Liver (tissue), 9 donors: Measurements from ENCODE around the gene TNS3. TPM values are rescaled to one million over a fixed set of nuclear protein-coding genes. Genes with fewer than 3 reads are reported as not detected.
A peak's percentile ranks its signal among the peaks of the same experiment; 100 is the strongest.

Experiments
- DNase-seq: peaks from one replicate; pipeline ENCODE4 v3.0.0-alpha.2; 2017; ENCODE audit warnings: low spot score
- H3K27ac ChIP-seq, 2 donors: one replicate each; pipeline ENCODE4 v1.7.0; 2013; ENCODE audit warnings: inconsistent platforms in 2 of 2, low read length in 2 of 2, control low read depth in 1 of 2, low read depth in 1 of 2, mild to moderate bottlenecking in 1 of 2
- H3K27me3 ChIP-seq, 4 donors: one replicate each; pipeline versions ENCODE4 v1.6.1 to v1.7.0; 2013; ENCODE audit warnings: low read length in 3 of 4, inconsistent platforms in 1 of 4, mild to moderate bottlenecking in 1 of 4, moderate library complexity in 1 of 4; ENCODE audit not compliant: control insufficient read depth in 4 of 4, insufficient read depth in 4 of 4
- H3K36me3 ChIP-seq, 4 donors: one replicate each; pipeline versions ENCODE4 v1.6.1 to v1.7.0; 2013; ENCODE audit warnings: low read length in 3 of 4, mild to moderate bottlenecking in 3 of 4, low read depth in 1 of 4, moderate library complexity in 1 of 4; ENCODE audit not compliant: control insufficient read depth in 4 of 4, insufficient read depth in 3 of 4
- H3K4me1 ChIP-seq, 4 donors: one replicate each; pipeline versions ENCODE4 v1.6.1 to v1.7.0; 2013; ENCODE audit warnings: low read length in 3 of 4, mild to moderate bottlenecking in 3 of 4, moderate library complexity in 1 of 4; ENCODE audit not compliant: control insufficient read depth in 4 of 4, insufficient read depth in 4 of 4
- H3K4me3 ChIP-seq, 3 donors: one replicate each; pipeline versions ENCODE4 v1.6.1 to v1.7.0; 2013; ENCODE audit warnings: low read length in 3 of 3, control low read depth in 1 of 3, low read depth in 1 of 3, mild to moderate bottlenecking in 1 of 3
- H3K9ac ChIP-seq, 2 donors: one replicate each; pipeline ENCODE4 v1.7.0; 2013; ENCODE audit warnings: low read length in 2 of 2, mild to moderate bottlenecking in 2 of 2, moderate library complexity in 2 of 2, control low read depth in 1 of 2, low read depth in 1 of 2
- H3K9me3 ChIP-seq, 4 donors: one replicate each; pipeline versions ENCODE4 v1.6.1 to v1.7.0; 2013; ENCODE audit warnings: low read length in 3 of 4; ENCODE audit not compliant: control insufficient read depth in 4 of 4
- ATF3 ChIP-seq: IDR thresholded peaks from 2 replicates; pipeline ENCODE4 v1.6.1; 2016; ENCODE audit warnings: antibody characterized with exemption
- FOXA2 ChIP-seq: IDR thresholded peaks from 2 replicates; pipeline ENCODE4 v1.6.1; 2016; ENCODE audit warnings: antibody characterized with exemption
- GABPA ChIP-seq, 2 donors: IDR thresholded peaks in 1 of 2; conservative IDR thresholded peaks in 1 of 2; 2 replicates each; pipeline ENCODE4 v1.6.1; 2016; ENCODE audit warnings: antibody characterized with exemption in 2 of 2, mild to moderate bottlenecking in 1 of 2, moderate library complexity in 1 of 2
- HNF4G ChIP-seq: IDR thresholded peaks from 2 replicates; pipeline ENCODE4 v1.6.1; 2016; ENCODE audit warnings: antibody characterized with exemption
- JUND ChIP-seq, 2 donors: IDR thresholded peaks; 2 replicates each; pipeline ENCODE4 v1.6.1; 2016; ENCODE audit warnings: antibody characterized with exemption in 2 of 2
- MAX ChIP-seq: IDR thresholded peaks from 2 replicates; pipeline ENCODE4 v1.6.1; 2016; ENCODE audit warnings: antibody characterized with exemption
- NR2F2 ChIP-seq: IDR thresholded peaks from 2 replicates; pipeline ENCODE4 v1.6.1; 2016; ENCODE audit warnings: antibody characterized with exemption
- RAD21 ChIP-seq, 2 donors: IDR thresholded peaks; 2 replicates each; pipeline ENCODE4 v1.6.1; 2016; ENCODE audit warnings: antibody characterized with exemption in 2 of 2, mild to moderate bottlenecking in 2 of 2
- SP1 ChIP-seq: IDR thresholded peaks from 2 replicates; pipeline ENCODE4 v1.6.1; 2018; ENCODE audit warnings: antibody characterized with exemption, mild to moderate bottlenecking
- TAF1 ChIP-seq: conservative IDR thresholded peaks from 2 replicates; pipeline ENCODE4 v1.6.1; 2016; ENCODE audit warnings: antibody characterized with exemption, mild to moderate bottlenecking
- YY1 ChIP-seq: IDR thresholded peaks from 2 replicates; pipeline ENCODE4 v1.6.1; 2016; ENCODE audit warnings: antibody characterized with exemption, mild to moderate bottlenecking
- ZBTB33 ChIP-seq: IDR thresholded peaks from 2 replicates; pipeline ENCODE4 v1.6.1; 2016; ENCODE audit warnings: antibody characterized with exemption
- WGBS: extraction: QIAGEN DNeasy Blood & Tissue Kit; methylation state at CpG from one replicate; pipeline ENCODE4 v1.1.7; 2013; 5-methylcytosine and 5-hydroxymethylcytosine counted together
- polyA plus RNA-seq, 2 donors: library from polyadenylated mRNA; stranded (reverse) in 1 of 2; unstranded in 1 of 2; fragments of 200-250 nt in 1 of 2; fragments of >200 nt in 1 of 2; fragmentation: Nextera tagmentation in 1 of 2; extraction: Ambion mirVana in 1 of 2; gene quantifications; one replicate each; pipeline versions ENCODE4 v1.2.1 to v1.2.3, GENCODE V29; 2013 to 2015
- total RNA-seq, 2 donors: library from RNA; depleted of rRNA; stranded (reverse); fragments of >200 nt; gene quantifications; one replicate each; pipeline ENCODE4 v1.2.3, GENCODE V29; 2014
- donor health status: healthy.
- donor health status: healthy.
- donor health status: healthy.
- donor health status: healthy.
- donor health status: healthy.

TNS3 gene
- total and polyA plus RNA-seq, 4 donors = 16.8 to 100 (median 29.5) TPM

- Histone ChIP-seq H3K4me1 (no peaks in the 10 kb centered on the region), H3K27me3 (no peaks in the 10 kb centered on the region), H3K9me3 (no peaks in the 10 kb centered on the region), H3K4me3 (no peak overlapping the region), H3K27ac (no peak overlapping the region), H3K36me3 (peaks cover 11 to 94% (median 73%) of the 10 kb centered on the region in 4 donors), H3K9ac (no peak overlapping the region)
- TF ChIP-seq YY1 (no peak), SP1 (no peak), RAD21 (IDR thresholded peaks at IDR 0.05) (no peak), JUND (IDR thresholded peaks at IDR 0.05) (no peak), ATF3 (no peak), ZBTB33 (no peak), GABPA (IDR thresholded peaks at IDR 0.05 in 1 of 2, conservative IDR thresholded peaks at IDR 0.05 in 1 of 2) (no peak), FOXA2 (no peak), MAX (no peak), HNF4G (no peak), TAF1 (no peak)
- WGBS = 98% methylated on average over 3 of the region's 3 CpGs
- DNase-seq = no peak
Observed at GRCh38 chr7:47290466-47290865, 291.4 kb downstream of the TNS3 start.

- no peak overlapping the region for H3K27ac ChIP-seq
- H3K27me3 ChIP-seq = no peaks in the 10 kb centered on the region
- DNase-seq = peak; percentile 30
- peaks cover 9 to 91% (median 79%) of the 10 kb centered on the region in 4 donors for H3K36me3 ChIP-seq
- no peaks in the 10 kb centered on the region for H3K9me3 ChIP-seq
- no peak overlapping the region for H3K4me3 ChIP-seq
- WGBS = 95% methylated on average over 6 of the region's 6 CpGs
- peaks cover 0 to 11% (median 2%) of the 10 kb centered on the region in 4 donors for H3K4me1 ChIP-seq
- no peak for TF ChIP-seq HNF4G
- H3K9ac ChIP-seq = no peak overlapping the region
Observed at GRCh38 chr7:47288060-47288459, 293.9 kb downstream of the TNS3 start.

GRCh38 chr7:47285860-47286491 is 295.9 kb downstream of the TNS3 start:
- DNase-seq = no peak
- peaks cover 0 to 11% (median 2%) of the 10 kb centered on the region in 4 donors for H3K4me1 ChIP-seq
- H3K9me3 ChIP-seq = no peaks in the 10 kb centered on the region
- no peak overlapping the region for H3K9ac ChIP-seq
- TF ChIP-seq NR2F2 = peak; percentile 35
- TF ChIP-seq MAX = no peak
- TF ChIP-seq RAD21 (IDR thresholded peaks at IDR 0.05) = peak in 1 of 2 donors; percentile 1
- H3K36me3 ChIP-seq = peaks cover 12 to 91% (median 76%) of the 10 kb centered on the region in 4 donors
- no peak overlapping the region for H3K4me3 ChIP-seq
- H3K27ac ChIP-seq = peak overlapping the region in 1 of 2 donors; percentile 30
- WGBS = 90% methylated on average over 9 of the region's 9 CpGs
- H3K27me3 ChIP-seq = no peaks in the 10 kb centered on the region
